OCI-LY7 (cell line): ENCODE measurements around the gene SMPDL3A.

Source experiments
- EZH2phosphoT487 ChIP-seq: fragments of 200-600 bp; sonication (generic); IDR thresholded peaks from 2 replicates; pipeline ENCODE4 v1.6.1; 2018; ENCODE audit warnings: low read depth, borderline replicate concordance, mild to moderate bottlenecking, mixed run types, antibody characterized with exemption, low read length, moderate library complexity, mixed read lengths
- TF ChIP-seq, protein P1 (sequence below): fragments of 200-600 bp; sonication (generic); conservative IDR thresholded peaks from 2 replicates; pipeline ENCODE4 v1.5.1; 2014; ENCODE audit warnings: mild to moderate bottlenecking, antibody characterized with exemption, low read length, moderate library complexity, mixed read lengths

DNA sequence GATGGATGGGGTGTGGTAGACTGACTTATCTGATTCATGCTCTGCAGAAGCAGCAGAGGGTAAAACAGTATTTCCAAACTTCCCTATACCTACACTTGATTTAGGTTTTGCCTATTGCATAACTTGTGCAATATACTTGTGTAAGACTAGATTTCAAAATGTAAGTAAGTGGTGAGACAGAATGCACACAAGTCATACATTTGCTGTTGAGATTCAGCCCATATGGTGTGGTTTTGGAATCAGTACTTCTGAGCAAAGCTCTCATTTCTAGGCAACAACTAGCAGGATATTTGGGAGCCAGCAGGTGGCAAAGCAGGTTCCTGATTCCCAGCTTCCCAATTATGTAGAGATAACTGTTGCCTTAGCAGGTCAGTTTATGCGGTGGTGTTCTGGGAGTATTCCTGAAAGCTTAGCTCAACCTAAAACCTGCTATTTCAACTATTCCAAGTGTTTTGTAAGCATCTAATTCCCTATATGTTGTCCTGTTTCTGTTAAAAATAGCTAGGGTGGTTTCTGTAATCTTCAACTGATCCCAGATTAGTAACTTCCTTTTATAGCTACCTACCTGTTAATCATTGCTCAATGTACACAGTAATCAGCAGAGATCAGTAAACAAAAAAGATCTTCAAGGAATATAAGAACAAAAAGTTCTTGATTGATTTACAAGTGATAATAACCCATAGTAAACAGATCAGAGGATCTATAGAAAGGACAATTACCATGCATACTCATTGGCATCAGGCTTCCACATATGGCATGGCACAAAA lies 18.0 kb upstream of the SMPDL3A start:
- TF ChIP-seq, protein P1, sequence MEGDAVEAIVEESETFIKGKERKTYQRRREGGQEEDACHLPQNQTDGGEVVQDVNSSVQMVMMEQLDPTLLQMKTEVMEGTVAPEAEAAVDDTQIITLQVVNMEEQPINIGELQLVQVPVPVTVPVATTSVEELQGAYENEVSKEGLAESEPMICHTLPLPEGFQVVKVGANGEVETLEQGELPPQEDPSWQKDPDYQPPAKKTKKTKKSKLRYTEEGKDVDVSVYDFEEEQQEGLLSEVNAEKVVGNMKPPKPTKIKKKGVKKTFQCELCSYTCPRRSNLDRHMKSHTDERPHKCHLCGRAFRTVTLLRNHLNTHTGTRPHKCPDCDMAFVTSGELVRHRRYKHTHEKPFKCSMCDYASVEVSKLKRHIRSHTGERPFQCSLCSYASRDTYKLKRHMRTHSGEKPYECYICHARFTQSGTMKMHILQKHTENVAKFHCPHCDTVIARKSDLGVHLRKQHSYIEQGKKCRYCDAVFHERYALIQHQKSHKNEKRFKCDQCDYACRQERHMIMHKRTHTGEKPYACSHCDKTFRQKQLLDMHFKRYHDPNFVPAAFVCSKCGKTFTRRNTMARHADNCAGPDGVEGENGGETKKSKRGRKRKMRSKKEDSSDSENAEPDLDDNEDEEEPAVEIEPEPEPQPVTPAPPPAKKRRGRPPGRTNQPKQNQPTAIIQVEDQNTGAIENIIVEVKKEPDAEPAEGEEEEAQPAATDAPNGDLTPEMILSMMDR: no peak
- TF ChIP-seq EZH2phosphoT487: no peak
